H1 (cell line): ENCODE results near the gene LRRC8D. TPM values are rescaled to one million over a fixed set of nuclear protein-coding genes. Genes with fewer than 3 reads are reported as not detected.

Source experiments
- CEBPB ChIP-seq: IDR thresholded peaks from 2 replicates; pipeline ENCODE4 v1.6.1; 2012; ENCODE audit warnings: low read depth, low read length
- POU5F1 ChIP-seq: IDR thresholded peaks from 2 replicates; pipeline ENCODE4 v1.6.1; 2011; ENCODE audit warnings: low read depth, mild to moderate bottlenecking, low read length, moderate library complexity
- SP2 ChIP-seq: IDR thresholded peaks from 2 replicates; pipeline ENCODE4 v1.6.1; 2012; ENCODE audit warnings: mild to moderate bottlenecking, low read length, inconsistent platforms
- TAF1 ChIP-seq: IDR thresholded peaks from 2 replicates; pipeline ENCODE4 v1.6.1; 2011; ENCODE audit warnings: mild to moderate bottlenecking, low read depth, low read length
- polyA plus RNA-seq, 7 experiments: library from polyadenylated mRNA; depleted of rRNA in 3 of 7; stranded (reverse) in 5 of 7; unstranded in 2 of 7; fragments of >200 nt in 5 of 7; fragments of 200-250 nt in 2 of 7; gene quantifications; 1 replicate in 5 of 7; 2 replicates in 1 of 7; 4 replicates in 1 of 7; pipeline versions ENCODE4 v1.2.1 to v1.2.3, GENCODE V29; 2011 to 2013; ENCODE audit warnings: missing spikeins in 2 of 7, mixed read lengths in 2 of 7
- total RNA-seq: library from RNA; stranded (reverse); fragmentation: NEBNext Ultra II Directional; extraction: Animal tissue kit (Norgen Biotek cat#: 25700); gene quantifications from 2 replicates; pipeline ENCODE4 v1.2.1, GENCODE V29; 2021

Gene LRRC8D
- total and polyA plus RNA-seq, 2 of the 8 experiments (the other 6 are each of a cell fraction or from before 2014, with no cell fraction given), result 42.0 to 58.5 TPM

DNA sequence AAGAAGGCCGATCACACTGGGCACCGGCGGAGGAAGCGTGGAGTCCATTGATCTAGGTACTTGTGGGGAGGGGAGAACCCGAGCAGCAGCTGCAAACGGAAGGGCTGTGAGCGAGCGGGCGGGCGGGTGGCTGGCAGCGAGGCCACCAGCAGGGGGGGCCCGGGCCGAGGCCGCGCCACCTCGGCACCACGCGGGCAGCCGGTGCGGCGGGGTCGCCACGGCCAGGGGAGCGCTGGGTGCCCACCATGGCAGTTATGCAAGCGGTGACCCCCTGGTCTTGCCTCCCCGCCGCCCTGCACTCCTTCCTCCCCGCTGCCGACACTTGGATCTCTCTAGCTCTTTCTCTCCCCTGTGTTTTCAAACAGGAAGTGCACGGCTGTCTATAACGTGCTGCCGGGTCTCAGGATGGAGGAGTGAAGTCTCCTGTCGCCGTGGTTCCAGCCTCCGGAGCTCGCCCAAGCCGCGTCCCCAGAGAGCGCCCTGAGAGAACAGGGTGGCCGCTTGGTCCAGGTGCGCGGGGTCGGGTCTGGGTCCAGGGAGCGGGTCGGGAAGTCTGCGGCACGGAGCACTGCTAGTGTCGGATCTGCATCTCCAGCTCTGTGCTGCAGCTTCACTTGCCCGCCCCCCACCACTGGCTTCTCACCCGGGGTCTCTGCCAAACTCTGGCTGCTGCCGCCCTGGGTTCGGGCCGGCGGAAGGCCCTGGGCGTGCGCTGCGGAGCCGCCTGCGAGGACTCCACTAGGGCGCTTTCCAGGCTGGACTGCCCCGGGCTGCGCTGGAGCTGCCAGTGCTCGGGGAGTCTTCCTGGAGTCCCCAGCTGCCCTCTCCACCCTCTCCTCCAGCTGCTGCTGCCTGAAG is 22.7 kb downstream of the LRRC8D start (continued):
- TF ChIP-seq POU5F1 (no peak), CEBPB (no peak), SP2 (no peak), TAF1 (peak; percentile 6; the same call in 1 of the 2 replicates)
